GM10266 (cell line): Measurements from ENCODE around the gene ATXN1.

Source experiments
- DNase-seq: peaks from one replicate; pipeline ENCODE4 v3.0.0; 2012; ENCODE audit errors: extremely low spot score
- TF ChIP-seq, protein P1 (sequence below): IDR thresholded peaks from 2 replicates; pipeline ENCODE4 v1.5.1; 2012; ENCODE audit warnings: mild to moderate bottlenecking, low read depth; ENCODE audit not compliant: control insufficient read depth, insufficient read depth; ENCODE audit errors: missing control alignments

The ATXN1 gene

DNA sequence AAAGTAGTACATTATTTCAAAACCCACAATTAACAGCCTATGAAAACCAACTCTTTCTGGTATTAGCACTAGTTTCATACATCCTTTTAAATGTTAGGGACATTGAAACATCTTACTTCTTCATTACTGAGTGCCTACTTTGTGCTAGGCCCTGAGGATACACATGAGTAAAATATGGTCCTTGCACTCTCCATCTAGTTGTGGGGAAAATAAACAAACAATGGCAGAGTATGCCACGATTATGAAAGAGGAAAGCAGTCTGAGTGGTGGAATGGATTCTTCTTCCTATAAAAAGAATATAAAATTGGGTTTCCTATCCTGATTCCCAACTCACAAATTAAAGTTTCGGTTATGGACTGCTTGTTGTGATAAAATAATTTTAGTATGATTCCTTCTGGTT is 84.9 kb downstream of the ATXN1 start:
- no peak for DNase-seq
- TF ChIP-seq, protein P1, sequence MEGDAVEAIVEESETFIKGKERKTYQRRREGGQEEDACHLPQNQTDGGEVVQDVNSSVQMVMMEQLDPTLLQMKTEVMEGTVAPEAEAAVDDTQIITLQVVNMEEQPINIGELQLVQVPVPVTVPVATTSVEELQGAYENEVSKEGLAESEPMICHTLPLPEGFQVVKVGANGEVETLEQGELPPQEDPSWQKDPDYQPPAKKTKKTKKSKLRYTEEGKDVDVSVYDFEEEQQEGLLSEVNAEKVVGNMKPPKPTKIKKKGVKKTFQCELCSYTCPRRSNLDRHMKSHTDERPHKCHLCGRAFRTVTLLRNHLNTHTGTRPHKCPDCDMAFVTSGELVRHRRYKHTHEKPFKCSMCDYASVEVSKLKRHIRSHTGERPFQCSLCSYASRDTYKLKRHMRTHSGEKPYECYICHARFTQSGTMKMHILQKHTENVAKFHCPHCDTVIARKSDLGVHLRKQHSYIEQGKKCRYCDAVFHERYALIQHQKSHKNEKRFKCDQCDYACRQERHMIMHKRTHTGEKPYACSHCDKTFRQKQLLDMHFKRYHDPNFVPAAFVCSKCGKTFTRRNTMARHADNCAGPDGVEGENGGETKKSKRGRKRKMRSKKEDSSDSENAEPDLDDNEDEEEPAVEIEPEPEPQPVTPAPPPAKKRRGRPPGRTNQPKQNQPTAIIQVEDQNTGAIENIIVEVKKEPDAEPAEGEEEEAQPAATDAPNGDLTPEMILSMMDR = no peak

DNA sequence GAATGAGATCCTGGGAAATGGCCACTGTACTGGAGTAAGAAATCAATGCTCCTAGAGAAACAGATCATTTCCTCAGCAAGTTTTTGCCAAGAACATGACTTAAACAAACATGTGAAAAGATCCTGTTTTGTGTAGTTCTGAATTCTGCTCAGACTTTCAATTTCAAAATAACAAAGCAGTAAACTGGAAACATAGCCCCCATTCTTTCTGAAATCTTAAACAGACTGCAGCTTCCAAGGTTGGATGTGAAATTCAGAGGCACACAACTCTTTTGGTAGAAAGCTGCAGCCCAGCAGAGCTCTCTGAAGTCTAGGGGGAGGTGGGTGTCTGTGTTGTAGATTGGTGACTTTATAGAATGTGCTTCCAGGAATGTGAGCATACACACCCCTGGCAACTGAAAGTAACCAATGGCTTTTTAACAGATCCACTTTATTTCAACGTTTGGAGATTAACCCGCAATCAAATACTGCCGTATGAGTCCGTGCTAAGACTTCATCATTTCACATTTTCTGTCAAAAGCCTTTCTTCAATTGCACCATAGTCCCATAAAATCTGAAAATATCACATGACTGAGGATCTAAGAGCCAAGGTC is 86.4 kb downstream of the ATXN1 start:
- no peak for DNase-seq
- TF ChIP-seq, protein P1 = no peak

DNA sequence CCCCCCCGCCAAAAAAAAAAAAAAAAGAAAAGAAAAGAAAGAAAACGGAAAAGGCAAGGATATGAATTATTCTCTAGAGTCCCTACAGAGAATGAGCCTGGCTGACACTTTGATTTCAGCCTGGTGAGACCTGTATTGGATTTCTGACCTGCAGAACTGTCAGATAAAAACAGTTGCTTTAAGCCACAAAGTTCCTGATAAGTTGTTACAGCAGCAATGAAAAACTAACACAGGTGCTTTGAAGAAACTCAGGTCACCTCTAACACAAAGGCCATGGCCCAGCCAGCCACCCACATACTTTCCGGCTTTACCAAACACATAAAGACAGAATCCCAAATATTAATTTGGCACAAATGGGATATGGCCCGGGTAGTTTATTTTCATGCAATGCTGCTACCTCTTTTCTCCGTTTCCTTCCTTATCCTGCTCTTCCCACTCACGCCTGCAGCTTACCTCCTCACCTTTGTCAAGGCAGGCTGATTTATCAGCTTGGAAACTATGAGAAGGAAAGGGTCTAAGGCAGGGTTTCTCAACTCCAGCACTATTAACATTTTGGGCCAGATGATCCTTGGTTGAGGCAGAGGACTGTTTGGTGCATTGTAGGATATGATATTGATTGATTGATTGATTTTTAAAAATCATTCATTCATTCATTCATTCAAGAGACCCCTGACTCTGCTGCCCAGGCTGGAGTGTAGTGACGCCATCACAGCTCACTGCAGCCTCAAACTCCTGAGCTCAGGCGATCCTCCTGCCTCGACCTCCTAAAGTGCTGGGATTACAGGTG is 88.1 kb downstream of the ATXN1 start:
- TF ChIP-seq, protein P1 = no peak
- DNase-seq = no peak

DNA sequence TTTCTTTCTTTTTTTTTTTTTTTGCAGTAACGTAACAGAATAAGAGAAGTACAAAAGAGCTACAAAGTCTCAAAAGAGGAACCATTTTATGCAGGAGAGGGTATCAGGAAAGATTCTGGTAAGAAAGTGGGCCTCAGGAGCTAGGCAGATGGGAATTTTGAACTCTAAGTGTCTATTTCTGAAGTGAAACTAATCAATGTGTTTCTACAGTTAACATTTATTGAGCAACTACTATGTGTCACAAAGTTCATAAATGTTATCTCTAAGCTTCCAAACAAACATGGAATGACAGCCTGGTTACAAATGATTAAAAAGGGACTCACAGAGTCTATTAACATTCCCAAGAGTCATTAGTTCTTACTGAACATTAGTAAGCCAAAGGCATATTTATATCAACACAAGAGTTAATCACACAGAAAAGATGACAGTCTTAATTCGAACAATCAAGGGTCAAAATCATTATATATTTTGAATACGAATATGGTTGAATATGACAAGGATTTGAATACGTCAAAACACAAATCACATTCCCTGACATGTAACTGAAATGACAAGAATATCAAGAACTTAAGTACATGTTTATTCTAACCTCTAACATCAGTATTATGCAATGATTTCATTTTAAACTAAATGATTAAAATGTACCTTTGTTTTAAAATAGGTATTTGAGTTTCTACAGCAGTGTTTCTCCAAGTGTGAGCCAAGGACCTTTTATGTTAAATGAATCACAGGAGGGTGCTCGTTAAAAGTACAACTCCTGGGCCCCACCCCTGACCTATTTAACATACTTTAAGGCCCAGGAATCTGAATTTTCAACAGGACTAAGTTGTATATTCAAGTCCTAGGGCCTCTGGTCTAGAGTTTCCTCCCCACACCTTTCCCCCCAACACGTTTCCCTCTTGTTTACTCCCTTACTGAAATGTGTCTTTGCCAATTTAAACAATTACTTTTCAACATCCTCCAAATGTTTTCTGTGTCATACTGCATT is 89.7 kb downstream of the ATXN1 start:
- DNase-seq = no peak
- TF ChIP-seq, protein P1 = no peak

DNA sequence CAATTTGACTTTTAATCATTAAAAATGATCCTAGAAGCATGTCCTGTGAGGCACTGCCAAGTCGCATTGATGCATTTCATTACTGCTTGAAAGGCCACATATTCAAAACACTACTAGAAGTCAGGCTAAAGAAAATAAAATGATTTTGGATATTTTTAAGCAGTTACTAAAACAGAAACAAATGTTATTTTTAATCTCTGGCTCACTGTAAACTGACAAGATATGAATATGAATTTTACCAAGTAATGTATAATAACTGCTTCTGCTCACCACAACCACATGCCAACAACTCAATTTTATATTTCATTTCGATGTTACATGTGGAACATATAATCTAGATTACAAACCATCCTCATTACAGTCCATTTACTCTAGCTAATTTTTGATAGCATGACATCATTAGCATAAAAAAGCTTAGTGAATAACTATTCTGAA is 90.6 kb downstream of the ATXN1 start:
- TF ChIP-seq, protein P1 = no peak
- DNase-seq = no peak

DNA sequence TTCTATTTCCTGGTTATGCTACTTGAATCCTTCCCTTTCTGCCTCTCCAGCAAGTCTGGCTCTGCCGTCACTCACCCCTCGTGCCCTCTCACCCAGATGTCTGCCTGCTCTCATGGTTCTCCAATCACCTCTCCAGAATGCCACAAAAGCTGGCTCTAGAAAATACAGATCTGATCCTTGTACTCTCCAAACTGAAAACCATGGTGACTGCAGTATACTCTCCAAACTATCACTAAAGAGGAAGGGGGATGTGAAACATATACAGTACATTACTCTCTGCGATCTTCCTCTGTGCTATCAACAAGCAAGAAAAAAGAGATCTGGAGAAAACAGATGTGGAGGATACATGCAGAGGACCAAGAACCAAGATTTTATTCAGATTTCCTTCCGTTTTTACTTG is 91.1 kb downstream of the ATXN1 start:
- DNase-seq = no peak
- TF ChIP-seq, protein P1 = no peak

DNA sequence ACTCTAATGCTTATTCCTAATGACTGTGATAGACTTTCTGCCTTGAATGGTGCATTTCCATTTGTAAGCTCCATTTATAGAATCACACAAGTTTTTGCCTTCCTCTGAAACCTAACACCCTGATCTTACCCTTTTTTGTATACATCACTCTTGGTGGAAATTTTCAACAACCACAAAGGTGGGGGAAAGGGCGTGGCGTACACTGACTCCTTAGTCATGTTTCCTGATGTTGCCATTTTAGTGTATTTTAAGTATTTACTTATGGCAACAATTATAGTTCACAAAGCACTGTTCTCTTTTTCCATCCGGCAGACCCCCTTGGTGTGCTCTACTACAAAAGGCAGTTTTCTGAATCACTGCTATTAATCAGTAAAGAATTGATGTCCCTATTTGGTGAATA is 92.0 kb downstream of the ATXN1 start:
- TF ChIP-seq, protein P1 = no peak

More for the DNA sequence above, 92.0 kb downstream of the ATXN1 start:
- DNase-seq = peak; percentile 19
